AG04450 (cell line): ENCODE results near the gene LRP3. TPM values are rescaled to one million over a fixed set of nuclear protein-coding genes. Genes with fewer than 3 reads are reported as not detected.

Source experiments
- CTCF ChIA-PET: fragments of 300-600, 350-600 bp; formaldehyde crosslinking; extraction: SDS; loops from one replicate; lab custom pipeline; 2022; ENCODE audit warnings: antibody characterized with exemption, inconsistent platforms; lab: Charles Lee
- POLR2A ChIA-PET: fragments of 350-600 bp; formaldehyde crosslinking; extraction: SDS; loops from one replicate; lab custom pipeline; 2021; ENCODE audit warnings: antibody characterized with exemption, inconsistent platforms; lab: Yijun Ruan, JAX
- DNase-seq: peaks from one replicate; pipeline ENCODE4 v3.0.0-alpha.2; 2011; ENCODE audit warnings: low read depth, low spot score
- H3K27ac ChIP-seq: one replicate; pipeline ENCODE4 v1.5.1; 2012; ENCODE audit warnings: low read depth, low read length, control low read depth
- H3K27me3 ChIP-seq: one replicate; pipeline ENCODE4 v1.6.0; 2012; ENCODE audit warnings: low read length; ENCODE audit not compliant: control insufficient read depth, insufficient read depth
- H3K4me3 ChIP-seq: 2 replicates; pipeline ENCODE4 v1.5.1; 2011; ENCODE audit warnings: mild to moderate bottlenecking, low read depth, low read length, control low read depth
- H3K9me3 ChIP-seq: 2 replicates; pipeline ENCODE4 v1.5.1; 2012; ENCODE audit warnings: low read length; ENCODE audit not compliant: control insufficient read depth, insufficient read depth
- polyA plus RNA-seq: library from polyadenylated mRNA; depleted of rRNA; stranded (reverse); fragments of >200 nt; gene quantifications from 2 replicates; pipeline ENCODE4 v1.2.3, GENCODE V29; 2011; rRNA removed
- TF ChIP-seq, protein P1 (sequence below): IDR thresholded peaks from 2 replicates; pipeline ENCODE4 v1.5.1; 2011; ENCODE audit warnings: low read depth, low read length, control low read depth, inconsistent platforms

The LRP3 gene
- polyA plus RNA-seq, 1 experiment: 9.5 TPM

DNA sequence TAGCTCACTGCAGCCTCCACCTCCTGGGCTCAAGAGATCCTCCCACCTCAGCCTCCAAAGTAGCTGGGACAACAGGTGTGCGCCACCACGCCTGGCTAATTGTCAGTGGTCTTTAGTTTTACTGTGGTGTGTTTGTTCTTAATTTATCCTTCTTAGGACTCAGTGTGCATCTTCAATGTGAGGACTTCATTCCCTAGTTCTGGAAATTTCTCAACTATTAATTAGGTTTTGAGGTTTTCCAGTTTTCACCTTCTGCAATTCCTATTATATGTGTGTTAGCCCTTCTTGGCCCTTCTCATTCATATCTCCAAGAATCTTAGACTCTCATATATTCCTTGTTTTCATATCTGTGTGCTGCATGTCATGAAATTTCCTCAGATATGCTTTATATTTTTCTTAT, 63.7 kb downstream of the LRP3 start:
- Histone ChIP-seq H3K27ac (no peak overlapping the region), H3K9me3 (no peaks in the 10 kb centered on the region; the same call in 1 of the 2 replicates), H3K4me3 (no peak overlapping the region), H3K27me3 (peaks cover 3% of the 10 kb centered on the region)
- ChIA-PET CTCF (no interaction called here), POLR2A (no interaction called here)
- TF ChIP-seq, protein P1, sequence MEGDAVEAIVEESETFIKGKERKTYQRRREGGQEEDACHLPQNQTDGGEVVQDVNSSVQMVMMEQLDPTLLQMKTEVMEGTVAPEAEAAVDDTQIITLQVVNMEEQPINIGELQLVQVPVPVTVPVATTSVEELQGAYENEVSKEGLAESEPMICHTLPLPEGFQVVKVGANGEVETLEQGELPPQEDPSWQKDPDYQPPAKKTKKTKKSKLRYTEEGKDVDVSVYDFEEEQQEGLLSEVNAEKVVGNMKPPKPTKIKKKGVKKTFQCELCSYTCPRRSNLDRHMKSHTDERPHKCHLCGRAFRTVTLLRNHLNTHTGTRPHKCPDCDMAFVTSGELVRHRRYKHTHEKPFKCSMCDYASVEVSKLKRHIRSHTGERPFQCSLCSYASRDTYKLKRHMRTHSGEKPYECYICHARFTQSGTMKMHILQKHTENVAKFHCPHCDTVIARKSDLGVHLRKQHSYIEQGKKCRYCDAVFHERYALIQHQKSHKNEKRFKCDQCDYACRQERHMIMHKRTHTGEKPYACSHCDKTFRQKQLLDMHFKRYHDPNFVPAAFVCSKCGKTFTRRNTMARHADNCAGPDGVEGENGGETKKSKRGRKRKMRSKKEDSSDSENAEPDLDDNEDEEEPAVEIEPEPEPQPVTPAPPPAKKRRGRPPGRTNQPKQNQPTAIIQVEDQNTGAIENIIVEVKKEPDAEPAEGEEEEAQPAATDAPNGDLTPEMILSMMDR: no peak
- DNase-seq: no peak

Other genes starting within 250 kb of the LRP3 start
- 12.3 and 13.9 TPM in 2 replicates for gene CEP89, start 222.4 kb upstream of the LRP3 start, polyA plus RNA-seq
- gene FAAP24, start 222.1 kb upstream of the LRP3 start, polyA plus RNA-seq: 1.6 and 1.8 TPM in 2 replicates
- 4.8 and 5.3 TPM in 2 replicates for gene RHPN2, start 129.4 kb upstream of the LRP3 start, polyA plus RNA-seq
- gene GPATCH1, start 113.1 kb upstream of the LRP3 start, polyA plus RNA-seq: 7.0 and 7.9 TPM in 2 replicates
- gene WDR88, start 62.2 kb upstream of the LRP3 start, polyA plus RNA-seq: not detected in 2 replicates
- not detected in 2 replicates for gene SLC7A10, start 31.5 kb downstream of the LRP3 start, polyA plus RNA-seq
- gene CEBPA, start 108.2 kb downstream of the LRP3 start, polyA plus RNA-seq: 0.02 and 0.06 TPM in 2 replicates
- 24.5 and 31.6 TPM in 2 replicates for gene CEBPG, start 179.4 kb downstream of the LRP3 start, polyA plus RNA-seq